Mesenchymal stem cell (in vitro differentiated cells and primary cell): ENCODE results near the gene VWA5B1.
A peak's percentile ranks its signal among the peaks of the same experiment; 100 is the strongest.

Source experiments
- DNase-seq: peaks from one replicate; pipeline ENCODE4 v3.0.0-alpha.2; 2013
- H2AFZ ChIP-seq: one replicate; pipeline ENCODE4 v1.6.1; 2013; ENCODE audit warnings: low read depth, mild to moderate bottlenecking, control low read depth, inconsistent platforms, low read length, moderate library complexity
- H2AK5ac ChIP-seq: 2 replicates; pipeline ENCODE4 v1.6.1; 2013; ENCODE audit warnings: low read length, moderate library complexity, mild to moderate bottlenecking, inconsistent platforms; ENCODE audit not compliant: severe bottlenecking
- H2BK120ac ChIP-seq: one replicate; pipeline ENCODE4 v1.6.1; 2013; ENCODE audit warnings: low read depth, mild to moderate bottlenecking, inconsistent platforms, low read length, moderate library complexity
- H2BK12ac ChIP-seq, 2 experiments: one replicate each; pipeline ENCODE4 v1.6.1; 2013; ENCODE audit warnings: inconsistent platforms in 2 of 2, low read length in 2 of 2, mild to moderate bottlenecking in 2 of 2, moderate library complexity in 2 of 2, control low read depth in 1 of 2
- H2BK15ac ChIP-seq: one replicate; pipeline ENCODE4 v1.6.1; 2013; ENCODE audit warnings: mild to moderate bottlenecking, low read depth, inconsistent platforms; ENCODE audit not compliant: poor library complexity, severe bottlenecking
- H2BK5ac ChIP-seq: 2 replicates; pipeline ENCODE4 v1.6.1; 2013; ENCODE audit warnings: low read depth, mild to moderate bottlenecking, low read length, control low read depth, inconsistent platforms; ENCODE audit not compliant: poor library complexity, severe bottlenecking
- H3K14ac ChIP-seq, 2 experiments: one replicate each; pipeline ENCODE4 v1.6.1; 2013; ENCODE audit warnings: inconsistent platforms in 2 of 2, low read length in 2 of 2, control low read depth in 1 of 2, mild to moderate bottlenecking in 1 of 2, moderate library complexity in 1 of 2
- H3K18ac ChIP-seq, 2 experiments: one replicate each; pipeline ENCODE4 v1.6.1; 2013; ENCODE audit warnings: inconsistent platforms in 2 of 2, low read length in 2 of 2, control low read depth in 1 of 2, low read depth in 1 of 2, mild to moderate bottlenecking in 1 of 2
- H3K23ac ChIP-seq, 2 experiments: one replicate each; pipeline ENCODE4 v1.6.1; 2013; ENCODE audit warnings: inconsistent platforms in 2 of 2, low read length in 2 of 2, mild to moderate bottlenecking in 2 of 2, moderate library complexity in 2 of 2, control low read depth in 1 of 2
- H3K27ac ChIP-seq: 2 replicates; pipeline ENCODE4 v1.5.1; 2013; ENCODE audit warnings: mild to moderate bottlenecking, moderate library complexity, low read length, control low read depth, inconsistent platforms; ENCODE audit not compliant: poor library complexity, severe bottlenecking
- H3K27me3 ChIP-seq, 2 experiments: 2 replicates each; pipeline versions ENCODE4 v1.6.1 to v1.7.0; 2013; ENCODE audit warnings: low read length in 2 of 2, mild to moderate bottlenecking in 2 of 2, moderate library complexity in 2 of 2, control low read depth in 1 of 2, inconsistent platforms in 1 of 2; ENCODE audit not compliant: control insufficient read depth in 1 of 2, insufficient read depth in 1 of 2
- H3K36me3 ChIP-seq, 2 experiments: 2 replicates each; pipeline versions ENCODE4 v1.6.1 to v1.7.0; 2013; ENCODE audit warnings: low read length in 2 of 2, control low read depth in 1 of 2, inconsistent platforms in 1 of 2, low read depth in 1 of 2, mild to moderate bottlenecking in 1 of 2; ENCODE audit not compliant: insufficient read depth in 2 of 2, control insufficient read depth in 1 of 2
- H3K4ac ChIP-seq, 2 experiments: one replicate each; pipeline ENCODE4 v1.6.1; 2013; ENCODE audit warnings: inconsistent platforms in 2 of 2, low read length in 2 of 2, mild to moderate bottlenecking in 2 of 2, moderate library complexity in 2 of 2, control low read depth in 1 of 2, low read depth in 1 of 2
- H3K4me1 ChIP-seq: 2 replicates; pipeline ENCODE4 v1.6.1; 2013; ENCODE audit warnings: low read depth, low read length, control low read depth; ENCODE audit not compliant: control insufficient read depth, insufficient read depth
- H3K4me2 ChIP-seq: 2 replicates; pipeline ENCODE4 v1.6.1; 2013; ENCODE audit warnings: low read length, mild to moderate bottlenecking, inconsistent platforms; ENCODE audit not compliant: poor library complexity, severe bottlenecking
- H3K4me3 ChIP-seq, 2 experiments: 2 replicates each; pipeline versions ENCODE4 v1.5.1 to v1.7.0; 2013; ENCODE audit warnings: low read length in 2 of 2, mild to moderate bottlenecking in 2 of 2, control low read depth in 1 of 2, low read depth in 1 of 2; ENCODE audit not compliant: insufficient read depth in 1 of 2
- H3K79me1 ChIP-seq: replicated peaks from 2 replicates; pipeline ENCODE4 v1.6.1; 2013; ENCODE audit warnings: mild to moderate bottlenecking, control low read depth, low read length, inconsistent platforms; ENCODE audit not compliant: poor library complexity, severe bottlenecking
- H3K9ac ChIP-seq: 2 replicates; pipeline ENCODE4 v1.7.0; 2013; ENCODE audit warnings: mild to moderate bottlenecking, low read length, moderate library complexity
- H3K9me3 ChIP-seq: 2 replicates; pipeline ENCODE4 v1.7.0; 2013; ENCODE audit warnings: mild to moderate bottlenecking, low read length; ENCODE audit not compliant: control insufficient read depth
- H4K8ac ChIP-seq: one replicate; pipeline ENCODE4 v1.6.1; 2013; ENCODE audit warnings: inconsistent platforms, mild to moderate bottlenecking, low read length, moderate library complexity
- H4K91ac ChIP-seq: one replicate; pipeline ENCODE4 v1.6.1; 2013; ENCODE audit warnings: mild to moderate bottlenecking, low read length, inconsistent platforms
- WGBS: methylation state at CpG from one replicate; pipeline ENCODE4 v1.1.7; 2013; ENCODE audit warnings: mixed read lengths; 5-methylcytosine and 5-hydroxymethylcytosine counted together

The VWA5B1 gene

DNA sequence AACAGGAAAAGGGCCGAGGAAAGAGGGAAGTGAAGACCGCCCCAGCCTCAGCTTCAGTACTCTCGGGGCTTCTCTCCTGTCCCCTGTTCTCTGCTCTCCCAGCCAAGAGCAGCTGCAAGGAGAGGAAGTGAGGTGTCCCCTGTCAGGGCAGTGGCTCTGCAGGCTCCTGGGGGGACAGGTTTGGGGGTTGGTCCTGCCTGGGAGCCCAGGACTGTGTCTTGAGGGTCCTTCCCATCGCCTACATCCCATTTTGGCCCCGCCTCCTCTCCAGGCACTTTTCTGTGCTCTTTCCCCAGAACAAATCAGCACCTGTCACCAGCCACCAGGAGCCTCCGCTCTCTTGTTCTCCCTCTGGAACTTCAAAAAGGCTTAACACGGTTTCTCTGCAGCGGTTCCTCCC is 82.6 kb downstream of the VWA5B1 start:
- H3K9ac ChIP-seq, result no peak overlapping the region
- H2BK5ac ChIP-seq, result no peak overlapping the region
- no peak overlapping the region for H4K8ac ChIP-seq
- H3K27me3 ChIP-seq, result peaks cover 70 to 75% of the 10 kb centered on the region in 2 experiments
- H3K23ac ChIP-seq, result no peak overlapping the region
- H3K4me3 ChIP-seq, result no peak overlapping the region
- H3K27ac ChIP-seq, result no peak overlapping the region
- no peak overlapping the region for H3K18ac ChIP-seq
- H2BK15ac ChIP-seq, result no peak overlapping the region
- no peak overlapping the region for H3K4me2 ChIP-seq
- H3K4me1 ChIP-seq, result peaks cover 3% of the 10 kb centered on the region
- H3K36me3 ChIP-seq, result no peaks in the 10 kb centered on the region
- H4K91ac ChIP-seq, result no peak overlapping the region
- no peak overlapping the region for H3K4ac ChIP-seq
- H2AK5ac ChIP-seq, result no peak overlapping the region
- no peaks in the 10 kb centered on the region for H3K9me3 ChIP-seq
- no peaks in the 10 kb centered on the region for H3K79me1 ChIP-seq
- H3K14ac ChIP-seq, result no peak overlapping the region
- DNase-seq, result no peak
- H2AFZ ChIP-seq, result no peak overlapping the region
- no peak overlapping the region for H2BK120ac ChIP-seq
- no peak overlapping the region for H2BK12ac ChIP-seq
- WGBS, result 49% methylated on average over 8 of the region's 8 CpGs

DNA sequence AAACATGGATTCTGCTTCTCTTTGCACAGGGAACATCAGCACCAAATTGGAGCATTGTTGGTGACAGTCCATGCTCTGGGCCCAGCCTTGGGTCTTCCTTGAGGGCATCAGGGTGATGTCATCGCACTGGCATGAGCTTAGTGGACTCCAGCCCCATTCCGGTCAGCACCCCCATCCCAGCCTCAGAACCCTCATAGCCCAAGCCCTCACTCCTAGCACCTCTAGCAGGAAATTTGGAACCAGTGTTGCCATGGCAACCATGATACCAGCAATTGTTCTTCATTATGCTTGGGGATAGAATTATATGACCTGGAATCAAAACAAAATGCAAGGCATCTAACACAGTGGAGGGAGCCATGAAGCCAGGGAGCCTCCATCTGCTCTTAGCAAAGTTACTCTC is 83.1 kb downstream of the VWA5B1 start:
- no peak overlapping the region for H3K27ac ChIP-seq
- no peak overlapping the region for H3K4me3 ChIP-seq
- H2BK5ac ChIP-seq, result no peak overlapping the region
- H3K79me1 ChIP-seq, result no peaks in the 10 kb centered on the region
- H3K4ac ChIP-seq, result no peak overlapping the region
- no peak overlapping the region for H4K8ac ChIP-seq
- H3K18ac ChIP-seq, result no peak overlapping the region
- no peak for DNase-seq
- no peak overlapping the region for H2BK15ac ChIP-seq
- 82% methylated on average over 2 of the region's 2 CpGs for WGBS
- peaks cover 3% of the 10 kb centered on the region for H3K4me1 ChIP-seq
- H3K9ac ChIP-seq, result no peak overlapping the region
- H3K14ac ChIP-seq, result no peak overlapping the region
- H2AK5ac ChIP-seq, result no peak overlapping the region
- no peak overlapping the region for H2BK12ac ChIP-seq
- H4K91ac ChIP-seq, result no peak overlapping the region
- no peaks in the 10 kb centered on the region for H3K9me3 ChIP-seq
- no peak overlapping the region for H2BK120ac ChIP-seq
- H2AFZ ChIP-seq, result no peak overlapping the region
- H3K27me3 ChIP-seq, result peaks cover 65 to 75% of the 10 kb centered on the region in 2 experiments
- no peak overlapping the region for H3K23ac ChIP-seq
- H3K4me2 ChIP-seq, result no peak overlapping the region
- no peaks in the 10 kb centered on the region for H3K36me3 ChIP-seq

DNA sequence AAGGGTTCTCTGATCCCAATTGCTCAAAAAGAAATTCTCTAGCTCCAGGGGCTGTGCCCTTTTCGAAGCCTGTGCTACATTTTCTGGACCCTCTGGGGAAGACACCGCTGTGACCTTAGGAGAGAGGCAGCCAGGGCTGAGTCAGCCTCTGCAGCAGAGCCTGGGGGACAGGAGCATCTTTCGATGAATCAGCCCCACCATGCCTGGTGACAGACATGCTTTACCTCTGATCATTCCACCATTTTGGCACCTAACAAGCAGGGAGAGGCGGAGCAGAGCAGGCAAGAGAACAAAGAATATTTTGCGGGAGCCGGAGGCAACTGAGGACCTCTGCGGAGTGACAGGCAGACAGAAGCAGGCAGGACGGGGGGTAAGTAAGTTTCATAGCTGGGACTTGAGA is 84.9 kb downstream of the VWA5B1 start:
- H3K9me3 ChIP-seq, result no peaks in the 10 kb centered on the region
- WGBS, result 60% methylated on average over 8 of the region's 8 CpGs

GRCh38 chr1:20376171-20376570 is 85.5 kb downstream of the VWA5B1 start:
- H3K27ac ChIP-seq, result no peak overlapping the region
- no peak overlapping the region for H2BK15ac ChIP-seq
- H2AFZ ChIP-seq, result no peak overlapping the region
- H3K9ac ChIP-seq, result no peak overlapping the region
- no peak overlapping the region for H3K23ac ChIP-seq
- DNase-seq, result no peak
- no peak overlapping the region for H2BK120ac ChIP-seq
- H2AK5ac ChIP-seq, result no peak overlapping the region
- no peaks in the 10 kb centered on the region for H3K79me1 ChIP-seq
- no peak overlapping the region for H3K4ac ChIP-seq
- H2BK5ac ChIP-seq, result no peak overlapping the region
- H3K4me1 ChIP-seq, result peaks cover 6% of the 10 kb centered on the region
- no peak overlapping the region for H4K91ac ChIP-seq
- no peaks in the 10 kb centered on the region for H3K9me3 ChIP-seq
- no peak overlapping the region for H2BK12ac ChIP-seq
- H3K27me3 ChIP-seq, result peaks cover 46 to 57% of the 10 kb centered on the region in 2 experiments
- no peak overlapping the region for H3K14ac ChIP-seq
- no peak overlapping the region for H3K18ac ChIP-seq
- no peaks in the 10 kb centered on the region for H3K36me3 ChIP-seq
- no peak overlapping the region for H3K4me3 ChIP-seq
- H4K8ac ChIP-seq, result no peak overlapping the region
- 77% methylated on average over 4 of the region's 4 CpGs for WGBS
- no peak overlapping the region for H3K4me2 ChIP-seq

More for the DNA sequence above, 84.9 kb downstream of the VWA5B1 start:
- Histone ChIP-seq H3K4me2 (no peak overlapping the region), H3K23ac (no peak overlapping the region), H3K9ac (no peak overlapping the region), H3K4ac (no peak overlapping the region), H2AK5ac (no peak overlapping the region), H2AFZ (no peak overlapping the region), H4K91ac (no peak overlapping the region), H2BK5ac (no peak overlapping the region), H3K18ac (no peak overlapping the region), H3K4me1 (peaks cover 3% of the 10 kb centered on the region), H3K36me3 (no peaks in the 10 kb centered on the region), H3K79me1 (no peaks in the 10 kb centered on the region), H4K8ac (no peak overlapping the region), H3K14ac (no peak overlapping the region), H3K4me3 (no peak overlapping the region), H3K27ac (no peak overlapping the region), H2BK12ac (no peak overlapping the region), H3K27me3 (peaks cover 50 to 60% of the 10 kb centered on the region in 2 experiments), H2BK120ac (no peak overlapping the region), H2BK15ac (no peak overlapping the region)
- DNase-seq, result peak; percentile 8
